ENCODE data around the gene PRDM13.
"Not testable (repeated sequence)": the region's sequence is repeated elsewhere in the genome, so short reads cannot be mapped to it uniquely, and the experiment has no call there.

Gene PRDM13

DNA sequence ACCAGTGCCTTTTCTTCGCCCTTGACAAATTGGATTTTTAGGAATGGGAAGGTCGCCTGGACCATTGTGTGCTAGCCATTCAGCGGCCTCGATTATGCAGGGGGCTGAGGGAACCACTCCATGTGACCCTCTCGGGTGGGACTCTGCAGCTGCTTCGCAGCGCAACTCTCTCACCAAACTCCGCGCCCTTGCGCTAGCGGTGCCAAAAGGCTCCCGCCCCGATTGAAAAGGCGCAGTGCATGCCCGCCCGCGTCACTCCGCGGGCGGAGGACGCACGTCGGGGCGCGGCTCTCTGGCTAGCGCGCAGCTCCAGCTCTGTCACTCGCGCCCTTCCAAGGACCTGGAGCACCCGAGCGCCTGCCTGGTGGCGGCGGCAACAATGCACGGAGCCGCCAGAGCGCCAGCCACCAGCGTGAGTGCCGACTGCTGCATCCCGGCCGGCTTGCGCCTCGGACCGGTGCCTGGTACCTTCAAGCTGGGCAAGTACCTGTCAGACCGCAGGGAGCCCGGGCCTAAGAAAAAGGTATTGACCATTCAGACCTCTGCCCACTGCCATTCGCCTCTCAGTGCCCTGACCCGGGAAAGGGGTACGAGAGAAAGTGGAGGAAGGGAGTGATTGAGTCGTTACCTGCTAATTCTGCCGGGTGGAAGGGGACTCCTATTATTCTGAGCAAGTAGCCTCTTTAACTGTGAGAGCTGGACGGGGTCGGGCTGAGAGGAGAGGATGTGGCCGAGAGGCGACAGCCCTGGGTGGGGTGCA, at the start of gene PRDM13:
Gene PRDM13 (plus strand): TSS at position 178 of the 760 bp plus-strand sequence. CDS start 202 bp downstream, at position 380.
- DNase-seq: peak; percentile 19

DNA sequence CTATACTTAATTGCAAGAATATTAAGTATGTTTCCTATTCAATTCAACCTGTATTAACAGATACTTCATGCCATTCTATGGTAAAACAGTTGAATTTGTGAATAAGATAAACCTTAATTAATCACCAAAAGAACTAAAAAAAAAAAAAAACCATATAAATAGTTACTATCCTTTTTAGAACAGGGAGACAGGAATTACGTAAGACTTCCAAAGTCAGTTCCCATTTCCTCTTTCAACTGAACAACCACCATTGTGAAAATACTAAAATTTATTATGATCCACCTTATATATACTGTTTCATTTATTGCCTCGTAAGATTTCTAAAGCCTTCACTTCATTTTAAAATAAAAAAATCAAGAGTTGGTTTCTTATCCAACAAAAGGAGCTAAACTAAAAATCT, 47.6 kb upstream of the PRDM13 start:
- DNase-seq: no peak

DNA sequence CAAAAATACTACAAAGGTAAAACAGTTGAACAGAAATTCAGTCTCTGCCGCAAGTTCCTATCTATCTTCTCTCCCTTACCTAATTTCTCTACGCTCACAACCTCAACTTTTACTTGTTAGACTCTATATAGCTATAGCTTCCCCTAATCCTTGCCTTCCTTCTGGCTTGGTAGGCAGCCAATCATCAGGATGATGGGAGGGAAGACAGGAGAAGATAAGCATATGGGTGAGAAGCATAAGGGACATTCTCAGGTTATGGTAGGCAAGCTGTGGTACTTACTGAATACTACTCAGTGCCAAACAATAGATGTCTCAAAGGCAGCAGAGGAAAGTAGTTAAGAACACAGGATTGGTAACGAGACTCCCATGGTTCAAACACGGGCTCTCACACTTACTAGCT, 46.0 kb upstream of the PRDM13 start:
- no peak for DNase-seq

DNA sequence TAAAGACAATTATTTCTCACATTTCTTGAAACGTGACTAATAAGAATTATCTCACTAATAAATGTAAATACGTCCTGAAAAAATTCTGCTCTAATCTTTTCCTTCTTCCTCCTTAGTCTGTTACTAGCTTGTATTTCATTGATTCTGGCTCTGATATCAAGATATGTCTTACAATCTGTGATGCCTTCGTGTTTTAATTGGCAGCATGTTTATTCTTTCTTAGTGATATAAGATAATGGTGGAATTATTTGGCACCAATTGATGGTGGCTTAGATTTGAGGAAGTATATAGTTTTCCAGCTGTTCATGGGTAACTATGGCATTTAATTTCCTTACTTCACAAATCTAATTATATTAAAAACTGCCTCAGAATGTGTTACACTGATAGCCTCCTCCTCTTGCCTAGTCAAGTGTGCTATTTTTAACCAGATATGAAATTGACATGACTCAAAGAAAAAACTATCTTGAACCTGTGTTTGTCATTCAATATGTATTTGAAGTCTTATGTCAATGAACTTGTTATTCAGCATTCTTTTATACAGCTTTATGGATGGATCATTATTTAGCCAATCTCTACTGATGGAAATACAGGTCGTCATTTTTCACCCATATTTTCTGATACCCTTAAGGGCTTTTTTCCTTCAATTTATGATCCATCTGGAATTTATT, 43.4 kb upstream of the PRDM13 start:
- DNase-seq: no peak

DNA sequence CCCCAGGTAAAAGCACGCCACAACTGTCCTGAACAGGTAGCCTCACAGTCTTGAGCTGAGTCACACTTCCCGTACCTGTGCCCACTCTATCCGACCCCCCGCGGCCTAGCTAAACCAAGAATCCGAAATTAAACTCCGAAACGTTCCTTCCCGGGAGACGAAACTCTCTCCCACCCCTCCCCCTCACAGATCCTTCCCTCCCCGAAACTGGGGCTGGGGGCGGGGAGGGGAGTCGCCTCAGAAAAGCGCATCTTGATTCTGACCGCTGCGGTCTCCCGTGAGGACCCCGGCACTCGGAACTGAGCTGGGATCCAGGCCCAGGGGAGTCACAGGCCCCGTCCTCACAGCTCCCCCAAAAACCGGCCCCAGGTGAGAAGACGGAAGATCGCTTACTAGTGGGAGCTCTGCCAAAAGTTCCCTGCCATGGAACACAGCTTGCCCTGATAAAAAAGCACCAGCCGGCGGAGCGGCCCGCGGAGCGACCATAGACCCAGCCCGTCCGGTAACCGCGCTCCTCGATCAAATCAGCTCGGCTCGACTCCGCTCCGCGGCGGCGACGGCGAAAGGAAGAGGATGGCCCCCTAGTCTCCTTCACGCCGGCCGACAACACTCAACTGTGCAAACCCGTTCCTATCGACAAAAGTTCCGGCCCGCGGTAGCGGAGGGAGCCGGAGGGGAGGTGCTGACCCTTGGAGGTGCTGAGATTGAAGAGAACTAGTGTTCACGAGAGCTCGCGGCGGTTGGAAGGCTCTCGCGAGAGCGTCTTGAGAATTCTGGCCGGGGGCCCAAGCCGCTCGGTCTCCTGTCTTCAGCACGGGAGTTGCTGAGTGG, 38.3 kb upstream of the PRDM13 start, which contains the start of gene CCNC:
Gene CCNC (minus strand): TSS at position 558 of the 831 bp plus-strand sequence. CDS start 133 bp downstream, at position 425.
- peak; percentile 99 for DNase-seq

DNA sequence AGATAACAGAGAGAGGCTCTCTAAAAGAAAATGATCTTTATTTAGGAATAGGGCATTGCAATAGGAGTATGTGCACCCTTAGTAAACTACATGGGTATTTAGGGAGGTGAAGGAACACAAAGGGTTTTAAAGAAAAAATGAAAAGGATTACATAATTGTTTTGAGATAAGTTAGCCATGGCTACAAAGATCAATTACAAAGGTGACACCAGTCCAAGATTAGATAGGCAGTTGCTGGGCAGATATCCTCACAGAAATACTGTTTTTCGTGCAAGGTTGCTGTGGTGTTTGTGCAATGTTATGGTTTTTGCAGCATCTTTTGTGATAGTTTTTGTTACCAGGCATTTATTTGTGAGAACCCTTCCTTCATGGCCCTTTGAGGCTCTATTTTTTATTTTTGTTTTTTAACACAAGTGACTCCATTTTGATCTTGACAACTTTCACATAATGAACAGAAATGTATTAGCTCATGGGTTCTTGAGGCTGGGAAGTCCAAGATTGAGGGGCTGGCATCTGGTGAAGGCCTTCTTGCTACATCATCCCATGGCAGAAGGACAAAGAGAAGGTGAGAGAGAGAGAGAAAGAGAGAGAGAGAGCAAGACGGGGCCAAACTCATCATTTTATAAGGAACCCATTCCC, 32.5 kb upstream of the PRDM13 start:
- DNase-seq: no peak

DNA sequence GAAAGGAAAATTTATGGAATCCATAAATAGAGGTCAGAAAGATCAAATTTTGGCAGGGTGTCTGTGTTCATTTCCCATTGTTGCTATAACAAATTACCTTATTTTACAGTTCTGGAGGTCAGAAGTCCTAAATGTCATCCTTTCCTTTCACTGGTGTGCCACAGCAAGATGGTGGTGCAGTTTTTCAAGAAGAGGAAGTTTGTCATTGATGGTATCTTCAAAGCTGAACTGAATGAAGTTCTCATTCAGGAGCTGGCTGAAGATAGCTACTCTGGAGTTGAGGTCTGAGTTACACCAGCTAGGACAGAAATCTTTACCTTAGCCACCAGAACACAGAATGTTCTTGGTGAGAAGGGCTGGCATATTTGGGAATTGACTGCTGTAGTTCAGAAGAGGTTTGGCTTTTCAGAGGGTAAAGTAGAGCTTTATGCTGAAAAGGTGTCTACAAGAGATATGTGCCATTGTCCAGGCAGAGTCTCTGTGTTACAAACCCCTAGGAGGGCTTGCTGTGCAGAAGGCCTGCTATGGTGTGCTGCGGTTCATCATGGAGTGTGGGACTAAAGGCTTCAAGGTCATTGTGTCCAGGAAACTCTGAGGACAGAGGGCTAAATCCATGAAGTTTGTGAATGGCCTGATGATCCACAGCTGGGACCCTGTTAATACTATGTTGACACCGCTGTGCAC, 30.9 kb upstream of the PRDM13 start:
- DNase-seq: no peak

DNA sequence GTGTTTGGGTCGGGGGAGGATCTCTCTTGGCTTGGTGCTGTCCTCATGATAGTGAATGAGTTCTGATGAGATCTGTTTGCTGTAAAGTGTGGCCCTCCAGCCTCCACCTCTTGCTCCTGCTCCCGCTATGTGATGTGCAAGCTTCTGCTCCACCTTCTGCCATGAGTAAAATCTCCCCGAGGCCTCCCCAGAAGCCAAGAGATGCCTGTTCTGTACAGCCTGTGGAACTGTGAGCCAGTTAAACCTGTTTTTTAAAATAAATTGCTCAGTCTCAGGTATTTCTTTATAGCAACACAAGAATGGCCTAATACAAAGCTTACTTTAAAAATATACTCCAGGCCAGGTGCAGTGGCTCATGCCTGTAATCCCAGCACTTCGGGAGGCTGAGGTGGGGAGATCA, 26.9 kb upstream of the PRDM13 start:
- DNase-seq: no peak

DNA sequence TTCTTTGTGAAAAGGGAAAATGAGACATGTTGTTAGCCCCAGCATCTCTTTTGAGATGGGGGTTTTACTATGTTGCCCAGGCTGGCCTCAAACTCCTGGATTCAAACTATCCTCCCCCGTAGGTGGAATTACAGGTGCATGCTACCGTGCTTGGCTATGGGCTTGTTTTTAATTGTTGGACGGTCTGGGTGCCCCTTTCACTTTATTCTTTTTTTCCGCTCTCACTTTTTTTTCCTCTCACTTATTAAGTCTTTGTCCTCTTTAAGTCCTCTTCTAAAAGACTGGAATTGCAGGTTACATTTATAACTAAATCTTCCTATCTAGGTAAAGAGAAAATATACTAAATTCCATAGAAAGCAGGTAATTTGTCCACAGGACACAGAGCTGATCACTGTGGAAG, 18.8 kb upstream of the PRDM13 start:
- no peak for DNase-seq

DNA sequence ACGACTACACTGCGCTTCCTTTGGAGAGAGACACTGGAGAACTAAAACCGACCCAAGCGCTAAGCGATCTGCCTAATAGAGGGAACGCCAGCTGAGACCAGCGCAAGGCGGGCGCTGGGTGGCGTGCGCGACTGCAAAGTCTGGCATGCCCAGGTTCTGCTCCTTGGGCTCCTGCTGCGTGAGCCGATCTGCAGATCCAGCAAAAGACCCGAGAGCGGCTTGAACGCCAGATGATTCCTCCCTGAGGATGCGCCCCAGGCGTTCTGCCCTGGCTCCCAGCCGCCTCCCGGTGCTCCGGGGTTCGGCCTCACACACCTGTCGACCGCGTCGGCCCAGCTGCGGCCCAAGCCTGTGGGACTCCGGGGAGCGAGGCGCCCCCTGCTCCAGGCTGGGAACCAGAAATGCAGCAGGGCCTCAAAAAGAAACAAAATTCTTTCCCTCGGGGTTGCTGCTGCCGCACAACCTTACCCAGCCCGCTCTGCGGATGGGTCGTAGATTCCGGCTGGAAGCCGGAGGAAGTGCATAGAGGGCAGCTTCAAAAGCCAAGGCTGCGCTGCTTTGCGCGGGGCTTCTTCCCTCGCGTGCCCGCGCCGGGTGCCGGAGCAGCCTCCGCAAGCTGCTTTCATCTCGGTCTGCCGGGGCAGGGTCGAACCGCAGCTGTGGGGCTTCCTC, 17.9 kb upstream of the PRDM13 start:
- DNase-seq: peak; percentile 94

DNA sequence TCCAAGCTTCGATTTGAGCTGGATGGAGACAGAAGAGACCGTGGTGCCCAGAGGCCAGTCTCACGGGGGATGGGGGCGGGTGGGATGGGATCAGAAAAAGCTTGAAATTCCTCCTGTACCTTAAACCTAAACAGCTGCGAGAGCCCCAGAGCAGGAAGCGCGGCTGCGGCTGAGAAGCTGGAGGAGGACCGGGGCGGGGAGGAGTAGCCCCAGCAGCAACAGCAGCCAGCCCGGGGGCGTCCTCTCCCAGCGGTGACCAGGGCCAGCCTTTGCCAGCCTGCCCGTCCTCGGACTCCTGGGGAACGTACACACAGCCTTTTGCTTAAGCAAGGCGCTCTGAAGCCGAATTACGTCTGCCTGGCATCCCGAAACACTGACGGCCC, 17.4 kb upstream of the PRDM13 start:
- peak; percentile 76 for DNase-seq

DNA sequence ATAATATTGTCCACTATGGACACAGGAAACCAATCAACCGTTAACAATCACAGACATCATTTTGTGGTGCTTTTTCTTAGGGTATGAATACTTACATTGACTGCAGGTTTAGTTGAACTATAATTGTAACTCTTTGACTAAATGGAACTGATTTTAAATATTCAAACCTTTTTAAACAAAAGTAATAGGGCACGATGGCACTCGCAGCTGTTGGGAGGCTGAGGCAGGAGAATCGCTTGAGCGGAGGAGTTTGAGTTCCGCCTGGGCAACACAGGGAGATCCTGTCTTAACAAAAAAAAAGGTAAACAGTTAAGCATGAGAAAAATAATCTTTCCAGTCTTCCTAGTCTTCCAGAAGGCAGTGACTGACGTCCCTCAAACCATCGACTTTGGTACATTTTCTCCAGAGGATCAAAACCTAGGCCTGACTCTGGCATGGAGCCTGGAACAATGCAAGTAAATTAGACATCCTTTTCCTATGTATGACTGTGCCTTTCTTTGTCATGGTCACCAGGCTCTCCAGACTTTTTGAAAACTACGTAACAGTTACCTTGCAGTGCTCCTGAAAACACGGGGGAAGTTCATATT, 16.6 kb upstream of the PRDM13 start:
- no peak for DNase-seq

DNA sequence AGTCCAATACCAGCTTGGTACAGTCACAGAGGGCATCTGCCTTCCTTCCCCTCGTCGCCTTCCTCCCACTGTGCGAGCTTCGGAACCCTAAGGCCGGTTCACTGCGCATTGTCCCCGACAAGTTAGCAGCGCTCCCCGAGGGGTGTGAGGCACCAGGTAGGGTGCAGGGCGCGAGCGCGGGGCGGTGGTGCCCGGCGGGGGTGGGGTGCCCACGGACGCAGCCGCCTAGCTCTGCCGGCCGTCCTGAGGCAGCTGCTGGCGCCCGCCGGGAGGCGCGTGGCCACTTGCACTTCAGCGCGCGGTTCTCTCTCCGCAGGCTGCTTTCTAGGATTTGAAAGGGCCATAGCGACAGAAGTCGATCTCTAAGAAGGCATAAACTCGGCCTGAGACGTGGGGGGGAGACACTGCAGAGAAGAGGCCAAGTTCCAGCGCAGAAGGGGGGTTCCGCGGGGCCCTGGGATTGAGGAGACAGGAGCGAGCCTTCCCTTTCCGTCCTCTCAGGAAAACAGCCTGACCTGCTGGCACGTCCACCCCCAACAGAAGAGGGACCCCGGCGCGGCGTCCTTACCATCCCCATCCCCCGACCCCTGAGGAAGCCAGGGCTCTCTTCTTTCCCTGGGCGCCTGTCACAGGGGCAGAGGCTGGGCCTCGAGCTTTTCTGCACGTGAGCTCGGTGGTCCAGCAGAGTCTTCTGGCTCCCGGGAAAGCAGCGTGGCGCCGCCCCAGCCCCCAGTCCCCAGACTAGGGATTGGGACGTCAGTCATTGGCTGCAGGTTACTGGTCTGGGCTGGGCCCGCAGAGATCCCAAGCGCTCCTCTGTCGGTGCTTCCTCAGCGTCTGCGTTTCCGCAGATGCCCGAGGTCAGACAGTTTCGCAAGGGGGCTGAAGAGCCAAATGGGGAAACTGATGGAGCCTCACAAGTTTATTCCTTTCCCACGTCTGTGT, 15.6 kb upstream of the PRDM13 start:
- peak; percentile 26 for DNase-seq

DNA sequence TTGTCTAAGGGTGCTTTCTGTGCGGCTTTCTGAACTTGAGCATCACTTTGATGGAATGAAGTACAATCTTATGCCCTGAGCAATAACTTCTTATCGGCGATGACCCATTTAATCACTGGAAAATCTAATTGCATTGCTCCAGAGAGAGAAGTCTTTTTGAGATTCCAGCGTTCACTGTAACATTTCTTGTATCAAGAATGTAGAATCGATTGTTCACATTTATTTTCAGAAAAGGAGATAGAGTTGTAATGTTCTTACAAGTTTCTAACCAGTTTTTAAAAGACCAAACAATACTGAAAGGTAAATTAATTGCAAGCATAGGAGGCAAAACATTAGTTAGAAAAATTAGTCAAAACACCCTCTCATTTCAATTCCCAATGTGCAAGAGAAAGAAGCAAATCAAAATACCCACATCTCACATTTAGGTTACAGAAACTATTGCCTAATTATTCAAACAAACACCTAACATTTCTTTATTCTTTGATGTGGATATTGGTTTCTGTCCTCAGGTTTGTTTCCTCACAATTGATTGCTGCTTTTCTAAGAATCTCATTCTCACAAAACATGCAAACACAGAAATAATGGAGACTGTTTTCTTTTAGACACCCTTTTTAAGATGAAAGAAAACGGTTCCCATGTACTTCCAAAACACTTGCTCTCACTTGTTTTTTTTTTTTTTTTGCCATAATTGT, 14.8 kb upstream of the PRDM13 start:
- no peak for DNase-seq

DNA sequence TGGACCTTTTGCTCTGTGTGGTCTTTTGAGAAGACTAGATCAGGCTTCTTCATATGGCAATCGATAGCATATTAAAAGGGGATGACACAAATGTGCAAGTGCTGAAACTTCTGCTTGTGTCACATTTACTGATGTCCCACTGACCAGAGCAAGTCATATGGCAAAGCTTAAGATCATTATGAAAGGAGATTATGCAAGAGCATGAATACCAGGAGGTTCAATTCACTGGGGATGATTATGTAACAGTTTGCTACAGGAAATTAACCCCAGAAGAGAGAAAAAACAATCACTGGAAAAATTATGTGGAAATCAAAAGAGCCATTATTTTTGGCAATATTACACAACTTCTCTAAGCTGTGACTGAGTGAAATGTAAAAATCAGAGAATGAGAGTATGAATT, 13.7 kb upstream of the PRDM13 start:
- DNase-seq: no peak

DNA sequence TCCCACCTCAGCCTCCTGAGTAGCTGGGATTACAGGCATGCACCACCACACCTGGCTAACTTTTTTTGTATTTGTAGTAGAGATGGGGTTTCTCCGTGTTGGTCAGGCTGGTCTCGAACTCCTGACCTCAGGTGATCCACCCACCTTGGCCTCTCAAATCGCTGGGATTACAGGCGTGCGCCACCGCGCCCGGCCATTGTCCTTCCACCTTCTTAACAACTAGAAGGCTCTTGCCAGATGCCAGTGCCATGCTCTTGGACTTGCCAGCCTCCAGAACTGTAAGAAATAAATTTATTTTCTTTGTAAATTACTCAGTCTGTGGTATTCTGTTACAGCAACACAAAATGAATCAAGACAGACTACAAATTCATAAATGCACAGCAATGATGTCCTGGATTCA, 11.9 kb upstream of the PRDM13 start:
- not testable (repeated sequence) for DNase-seq

DNA sequence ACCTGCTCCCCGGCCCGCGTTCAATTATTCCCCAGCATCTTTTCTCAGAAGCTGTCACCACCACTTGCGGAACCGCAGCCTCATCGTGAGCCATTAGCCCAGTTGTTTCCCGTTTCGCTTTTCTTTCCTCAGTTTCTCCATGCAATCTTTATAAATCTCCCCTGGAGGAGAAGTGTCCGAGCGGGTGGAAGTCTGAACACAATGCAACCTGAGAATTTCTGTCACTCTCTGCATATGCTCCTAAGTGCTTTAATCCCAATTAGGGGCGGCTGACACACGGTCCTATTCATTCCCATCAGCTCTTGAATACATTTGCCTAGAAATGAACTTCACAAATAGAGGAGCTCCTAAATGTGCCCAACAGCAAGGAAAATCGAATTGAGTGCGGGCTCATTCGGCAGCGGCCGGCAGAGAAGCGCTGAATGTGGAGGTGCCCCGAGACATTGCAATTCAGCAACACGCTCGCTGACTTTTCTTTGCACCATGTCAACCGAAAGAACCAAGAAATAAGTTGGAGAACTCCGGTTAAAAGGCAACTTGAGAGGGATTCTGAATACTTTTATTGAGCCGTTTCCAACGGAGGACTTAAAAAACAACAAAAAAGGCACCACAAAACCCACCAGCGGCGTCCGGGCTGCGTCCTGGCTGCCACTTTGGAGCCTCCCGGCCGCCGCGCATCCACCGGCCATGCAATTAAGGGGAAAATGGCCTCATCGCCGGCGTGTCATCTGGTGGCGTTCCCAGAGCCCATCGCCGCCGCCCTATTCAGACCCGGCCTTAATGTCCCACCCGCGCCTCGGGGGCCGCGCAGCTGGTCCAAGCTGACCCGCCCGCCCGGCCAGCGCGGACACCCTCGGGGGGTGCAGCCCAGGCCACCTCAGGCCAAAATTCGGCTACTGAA, 3.9 kb upstream of the PRDM13 start:
- no peak for DNase-seq

DNA sequence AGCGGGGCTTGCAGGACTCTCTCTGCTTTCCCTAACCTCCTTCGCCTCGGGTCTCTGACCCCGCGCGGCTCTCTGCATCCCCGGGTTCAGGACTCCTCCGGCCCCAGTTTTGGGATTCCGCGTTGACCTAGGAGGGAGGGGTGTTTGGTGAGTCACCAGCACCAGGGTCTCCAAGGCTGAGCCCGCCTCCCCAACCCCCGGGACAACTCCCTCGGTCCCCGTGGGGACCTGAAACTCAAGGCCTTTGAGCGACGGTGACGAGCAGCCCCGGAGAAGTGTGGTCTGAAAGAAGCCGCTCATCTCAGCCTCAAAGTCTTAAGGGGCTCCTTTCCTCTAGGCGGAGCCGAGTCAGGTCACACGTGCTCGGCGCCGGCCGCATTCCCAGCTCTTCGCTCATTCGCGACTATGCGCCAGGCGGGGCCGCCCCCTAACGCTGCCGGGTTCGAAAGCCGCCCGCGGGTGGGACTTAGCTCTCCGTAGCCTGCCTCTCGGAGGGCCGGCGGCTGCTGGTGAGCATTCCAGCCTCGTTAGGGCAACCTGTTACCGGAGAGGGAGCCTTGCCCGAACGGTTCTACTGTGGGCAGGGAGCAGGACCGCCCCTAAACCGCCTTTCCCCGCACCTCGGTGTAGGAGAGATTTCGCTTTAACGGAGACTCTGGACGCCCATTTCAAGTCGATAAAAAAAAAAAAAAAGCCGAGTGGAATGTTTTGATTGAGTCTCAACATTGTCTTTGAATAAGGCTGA, 3.0 kb upstream of the PRDM13 start:
- peak; percentile 77 for DNase-seq
